Caco-2 (cell line): ENCODE measurements around the gene ALDH2. TPM values are rescaled to one million over a fixed set of nuclear protein-coding genes. Genes with fewer than 3 reads are reported as not detected.

Source experiments
- BruUV-seq: library from RNA; stranded (reverse); fragments of 400-500 nt; replicated peaks from 2 replicates; lab custom pipeline; 2021; lab: Mats Ljungman, UMichigan
- CTCF ChIA-PET: fragments of 300-600 bp; sonication (Branson Sonifier 250); formaldehyde crosslinking; loops from one replicate; lab custom pipeline; 2022; ENCODE audit warnings: antibody characterized with exemption; lab: Charles Lee
- POLR2A ChIA-PET: fragments of 300-600 bp; sonication (Branson Sonifier 250); formaldehyde crosslinking; loops from one replicate; lab custom pipeline; 2022; ENCODE audit warnings: antibody characterized with exemption; lab: Charles Lee
- DNase-seq, 2 experiments: peaks; one replicate each; pipeline versions ENCODE4 v3.0.0 to v3.0.0-alpha.2; 2020 to 2022
- H3K27me3 ChIP-seq: replicated peaks from 2 replicates; pipeline ENCODE4 v1.6.0; 2011; ENCODE audit warnings: low read length; ENCODE audit not compliant: control insufficient read depth, insufficient read depth
- H3K36me3 ChIP-seq: 2 replicates; pipeline ENCODE4 v1.5.1; 2011; ENCODE audit warnings: low read length; ENCODE audit not compliant: control insufficient read depth, insufficient read depth
- H3K4me1 ChIP-seq: fragments of 250-450 bp; sonication (Bioruptor Pico); 2 replicates; pipeline ENCODE4 v1.5.1; 2020; ENCODE audit warnings: mild to moderate bottlenecking
- H3K4me3 ChIP-seq: 2 replicates; pipeline ENCODE4 v1.5.1; 2011; ENCODE audit warnings: low read depth, mild to moderate bottlenecking, control low read depth, low read length
- H3K9me3 ChIP-seq: fragments of 250-450 bp; sonication (Bioruptor Pico); 2 replicates; pipeline ENCODE4 v1.5.1; 2020; ENCODE audit warnings: mild to moderate bottlenecking, moderate library complexity
- H3K27ac Mint-ChIP-seq: one replicate; pipeline ENCODE4 v1.8.0; 2022; ENCODE audit warnings: mixed read lengths; ENCODE audit not compliant: unreplicated experiment
- H3K27me3 Mint-ChIP-seq: one replicate; pipeline ENCODE4 v1.8.0; 2022; ENCODE audit warnings: mixed read lengths; ENCODE audit not compliant: insufficient read depth, unreplicated experiment
- H3K36me3 Mint-ChIP-seq: one replicate; pipeline ENCODE4 v1.8.0; 2022; ENCODE audit warnings: mild to moderate bottlenecking, mixed read lengths; ENCODE audit not compliant: insufficient read depth, unreplicated experiment
- H3K4me1 Mint-ChIP-seq: one replicate; pipeline ENCODE4 v1.8.0; 2022; ENCODE audit warnings: low read depth, mixed read lengths; ENCODE audit not compliant: unreplicated experiment
- H3K4me3 Mint-ChIP-seq: one replicate; pipeline ENCODE4 v1.8.0; 2022; ENCODE audit warnings: mild to moderate bottlenecking, moderate library complexity, mixed read lengths; ENCODE audit not compliant: unreplicated experiment
- H3K9me3 Mint-ChIP-seq: one replicate; pipeline ENCODE4 v1.8.0; 2022; ENCODE audit warnings: mixed read lengths; ENCODE audit not compliant: unreplicated experiment
- CTCF ChIP-seq, 2 experiments: fragments of 200-600 bp in 1 of 2; IDR thresholded peaks; 1 replicate in 1 of 2; 2 replicates in 1 of 2; pipeline versions ENCODE4 v1.5.1 to v1.8.0; 2011 to 2022; ENCODE audit warnings: antibody characterized with exemption in 1 of 2, control low read depth in 1 of 2, inconsistent platforms in 1 of 2, low read depth in 1 of 2, low read length in 1 of 2, mild to moderate bottlenecking in 1 of 2, moderate library complexity in 1 of 2; ENCODE audit not compliant: insufficient read depth in 1 of 2, severe bottlenecking in 1 of 2, unreplicated experiment in 1 of 2
- intact Hi-C: fragments of 100-400 bp; cut with micrococcal nuclease; formaldehyde crosslinking; loops from one replicate; pipeline ENCODE4 v1.10.0; 2022; ENCODE audit not compliant: unreplicated experiment
- total RNA-seq: library from RNA; stranded (reverse); gene quantifications from 2 replicates; pipeline ENCODE4 v1.2.3, GENCODE V29; 2022

Gene ALDH2
- total RNA-seq, 1 experiment from 2014 or later: 196 TPM

- CTCF ChIA-PET: interaction anchor here (0.5 to 1.5 kb wide), 4 partner anchors 9 to 68 kb away, joined by 3 to 7 read pairs (median 4); no protein-coding TSS in a partner anchor
- BruUV-seq: no TSS peak
- intact Hi-C loops: no loop called here
Measured at GRCh38 chr12:111745211-111745610, 21.5 kb upstream of the ALDH2 start.

DNA sequence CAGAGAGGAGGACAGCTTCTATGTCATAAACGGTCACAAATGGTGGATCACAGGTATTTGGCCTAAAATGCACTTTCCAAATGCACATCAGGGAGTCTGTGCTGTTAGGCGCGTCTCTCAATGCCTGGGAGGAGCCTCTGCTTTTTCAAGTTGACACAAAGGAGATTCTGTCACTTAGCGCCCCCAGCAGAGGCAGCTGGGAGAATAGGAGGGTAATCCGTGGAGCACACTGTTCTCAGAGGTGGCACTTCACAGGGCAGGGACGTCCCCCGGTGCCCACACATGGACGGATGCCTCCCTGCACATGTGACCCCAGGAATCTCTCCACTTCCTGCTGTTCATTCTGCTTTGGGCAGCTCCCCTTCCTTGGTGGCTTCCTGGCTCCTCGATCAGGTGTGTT lies 19.4 kb upstream of the ALDH2 start:
- H3K36me3 Mint-ChIP-seq: peaks cover 12% of the 10 kb centered on the region
- H3K36me3 ChIP-seq: 0 out of 2 replicates have a peak, but pooled peaks cover 2% of the 10 kb centered on the region
- no peaks in the 10 kb centered on the region for H3K9me3 ChIP-seq
- no peaks in the 10 kb centered on the region for H3K4me1 ChIP-seq
- no peak for DNase-seq
- BruUV-seq: no TSS peak
- H3K4me1 Mint-ChIP-seq: no peaks in the 10 kb centered on the region
- ChIA-PET POLR2A (no interaction called here), CTCF (no interaction called here)
- no peaks in the 10 kb centered on the region for H3K27me3 Mint-ChIP-seq
- no peak overlapping the region for H3K27ac Mint-ChIP-seq
- intact Hi-C loops: no loop called here
- no peak overlapping the region for H3K4me3 Mint-ChIP-seq
- no peaks in the 10 kb centered on the region for H3K9me3 Mint-ChIP-seq
- no peaks in the 10 kb centered on the region for H3K27me3 ChIP-seq
- no peak overlapping the region for H3K4me3 ChIP-seq
- TF ChIP-seq CTCF (IDR thresholded peaks at IDR 0.05; ENCODE audit: insufficient read depth in 1 of 2, low read depth in 1 of 2, low read length in 1 of 2, severe bottlenecking in 1 of 2, unreplicated experiment in 1 of 2): no peak

More at GRCh38 chr12:111745211-111745610, 21.5 kb upstream of the ALDH2 start:
- Histone ChIP-seq H3K27me3 (no peaks in the 10 kb centered on the region), H3K4me3 (no peak overlapping the region), H3K4me1 (0 out of 2 replicates have a peak, but pooled peaks cover 3% of the 10 kb centered on the region), H3K9me3 (no peaks in the 10 kb centered on the region), H3K36me3 (0 out of 2 replicates have a peak, but pooled peaks cover 2% of the 10 kb centered on the region)
- DNase-seq: no peak
- Mint-ChIP-seq H3K9me3 (no peaks in the 10 kb centered on the region), H3K27me3 (no peaks in the 10 kb centered on the region), H3K27ac (no peak overlapping the region), H3K4me1 (peaks cover 10% of the 10 kb centered on the region), H3K4me3 (no peak overlapping the region), H3K36me3 (peaks cover 12% of the 10 kb centered on the region)
- POLR2A ChIA-PET: no interaction called here
- no peak for TF ChIP-seq CTCF (IDR thresholded peaks at IDR 0.05; ENCODE audit: insufficient read depth in 1 of 2, low read depth in 1 of 2, low read length in 1 of 2, severe bottlenecking in 1 of 2, unreplicated experiment in 1 of 2)

- no peak overlapping the region for H3K27ac Mint-ChIP-seq
- H3K27me3 Mint-ChIP-seq: no peaks in the 10 kb centered on the region
- no peak overlapping the region for H3K4me3 Mint-ChIP-seq
- Histone ChIP-seq H3K4me3 (no peak overlapping the region), H3K9me3 (no peaks in the 10 kb centered on the region), H3K27me3 (no peaks in the 10 kb centered on the region), H3K4me1 (no peaks in the 10 kb centered on the region), H3K36me3 (0 out of 2 replicates have a peak, but pooled peaks cover 2% of the 10 kb centered on the region)
- H3K9me3 Mint-ChIP-seq: no peaks in the 10 kb centered on the region
- peaks cover 12% of the 10 kb centered on the region for H3K36me3 Mint-ChIP-seq
- intact Hi-C loops: no loop called here
- POLR2A ChIA-PET: no interaction called here
- BruUV-seq: no TSS peak
- DNase-seq: no peak
- CTCF ChIA-PET: no interaction called here
- TF ChIP-seq CTCF (IDR thresholded peaks at IDR 0.05; ENCODE audit: insufficient read depth in 1 of 2, low read depth in 1 of 2, low read length in 1 of 2, severe bottlenecking in 1 of 2, unreplicated experiment in 1 of 2): no peak
- no peaks in the 10 kb centered on the region for H3K4me1 Mint-ChIP-seq
Measured at GRCh38 chr12:111748151-111748672, 18.5 kb upstream of the ALDH2 start.
